Measurements from ENCODE around the gene PLA2G4E.

Gene PLA2G4E, protein sequence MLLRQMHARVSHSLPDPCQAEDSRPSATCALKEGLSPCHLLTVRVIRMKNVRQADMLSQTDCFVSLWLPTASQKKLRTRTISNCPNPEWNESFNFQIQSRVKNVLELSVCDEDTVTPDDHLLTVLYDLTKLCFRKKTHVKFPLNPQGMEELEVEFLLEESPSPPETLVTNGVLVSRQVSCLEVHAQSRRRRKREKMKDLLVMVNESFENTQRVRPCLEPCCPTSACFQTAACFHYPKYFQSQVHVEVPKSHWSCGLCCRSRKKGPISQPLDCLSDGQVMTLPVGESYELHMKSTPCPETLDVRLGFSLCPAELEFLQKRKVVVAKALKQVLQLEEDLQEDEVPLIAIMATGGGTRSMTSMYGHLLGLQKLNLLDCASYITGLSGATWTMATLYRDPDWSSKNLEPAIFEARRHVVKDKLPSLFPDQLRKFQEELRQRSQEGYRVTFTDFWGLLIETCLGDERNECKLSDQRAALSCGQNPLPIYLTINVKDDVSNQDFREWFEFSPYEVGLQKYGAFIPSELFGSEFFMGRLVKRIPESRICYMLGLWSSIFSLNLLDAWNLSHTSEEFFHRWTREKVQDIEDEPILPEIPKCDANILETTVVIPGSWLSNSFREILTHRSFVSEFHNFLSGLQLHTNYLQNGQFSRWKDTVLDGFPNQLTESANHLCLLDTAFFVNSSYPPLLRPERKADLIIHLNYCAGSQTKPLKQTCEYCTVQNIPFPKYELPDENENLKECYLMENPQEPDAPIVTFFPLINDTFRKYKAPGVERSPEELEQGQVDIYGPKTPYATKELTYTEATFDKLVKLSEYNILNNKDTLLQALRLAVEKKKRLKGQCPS

DNA sequence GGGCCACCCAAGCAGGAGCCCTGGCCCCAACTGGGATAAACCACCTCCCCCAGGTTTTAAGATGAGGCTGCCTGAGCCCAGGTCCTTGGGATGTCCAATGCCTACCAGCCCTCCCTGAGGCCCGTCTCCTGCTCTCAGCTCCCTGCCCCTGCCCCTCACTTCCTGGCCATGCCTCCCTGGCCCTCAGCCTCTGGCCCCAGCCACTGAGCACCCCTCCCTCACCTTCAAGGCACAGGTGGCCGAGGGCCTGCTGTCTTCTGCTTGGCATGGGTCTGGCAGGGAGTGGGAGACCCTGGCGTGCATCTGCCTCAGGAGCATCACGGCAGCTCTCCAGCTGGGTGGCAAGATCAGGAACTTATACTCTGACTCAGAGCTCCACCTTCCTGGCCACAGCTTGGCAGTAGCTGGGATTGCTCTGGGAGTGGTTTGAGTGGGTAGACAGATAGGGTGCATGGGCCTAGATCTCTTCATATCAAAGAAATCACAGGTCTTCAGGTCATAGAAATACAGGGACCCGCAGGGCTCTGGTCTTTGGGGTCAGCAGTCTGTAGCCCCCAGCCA, at the start of gene PLA2G4E:
PLA2G4E (minus strand) TSS at position 330 of the 561 bp plus-strand sequence; CDS start at position 318, 12 bp downstream.
- DNase-seq (ENCODE audit: low spot score): no peak

DNA sequence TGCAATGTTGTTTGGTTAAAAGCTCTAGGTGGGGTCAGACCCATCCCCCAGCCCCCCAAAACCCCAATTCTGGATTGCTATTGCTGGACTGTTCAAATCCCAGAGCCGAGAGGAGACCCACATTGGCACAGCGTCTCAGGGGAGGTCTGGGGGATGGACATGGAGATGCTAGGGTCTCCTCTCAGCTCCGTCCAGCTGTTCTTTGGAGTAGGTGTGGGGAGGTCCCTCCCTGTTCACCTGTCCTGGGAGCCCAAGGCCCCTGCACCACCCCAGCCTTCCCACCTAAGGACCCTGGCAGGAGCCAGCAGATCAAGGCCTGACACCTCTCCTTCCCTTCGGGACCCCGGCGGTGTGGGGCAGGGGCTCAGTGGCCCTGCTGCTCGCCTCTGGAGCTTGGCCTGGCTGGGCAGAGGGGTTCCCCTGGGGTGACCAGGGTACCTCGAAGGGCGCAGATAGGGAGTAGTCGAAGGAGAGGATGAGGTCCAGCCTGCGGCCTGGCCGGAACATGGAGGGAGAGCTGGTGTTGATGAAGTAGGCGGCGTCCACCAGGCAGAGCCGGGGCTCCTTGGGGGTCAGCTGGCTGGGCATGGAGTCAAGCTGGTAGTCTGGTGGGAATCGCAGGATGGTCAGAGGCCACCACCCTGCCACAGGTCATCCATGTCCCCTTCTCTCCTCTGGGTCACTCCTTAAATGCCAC, 49.6 kb upstream of the PLA2G4E start:
- no peak for DNase-seq (ENCODE audit: low spot score)

DNA sequence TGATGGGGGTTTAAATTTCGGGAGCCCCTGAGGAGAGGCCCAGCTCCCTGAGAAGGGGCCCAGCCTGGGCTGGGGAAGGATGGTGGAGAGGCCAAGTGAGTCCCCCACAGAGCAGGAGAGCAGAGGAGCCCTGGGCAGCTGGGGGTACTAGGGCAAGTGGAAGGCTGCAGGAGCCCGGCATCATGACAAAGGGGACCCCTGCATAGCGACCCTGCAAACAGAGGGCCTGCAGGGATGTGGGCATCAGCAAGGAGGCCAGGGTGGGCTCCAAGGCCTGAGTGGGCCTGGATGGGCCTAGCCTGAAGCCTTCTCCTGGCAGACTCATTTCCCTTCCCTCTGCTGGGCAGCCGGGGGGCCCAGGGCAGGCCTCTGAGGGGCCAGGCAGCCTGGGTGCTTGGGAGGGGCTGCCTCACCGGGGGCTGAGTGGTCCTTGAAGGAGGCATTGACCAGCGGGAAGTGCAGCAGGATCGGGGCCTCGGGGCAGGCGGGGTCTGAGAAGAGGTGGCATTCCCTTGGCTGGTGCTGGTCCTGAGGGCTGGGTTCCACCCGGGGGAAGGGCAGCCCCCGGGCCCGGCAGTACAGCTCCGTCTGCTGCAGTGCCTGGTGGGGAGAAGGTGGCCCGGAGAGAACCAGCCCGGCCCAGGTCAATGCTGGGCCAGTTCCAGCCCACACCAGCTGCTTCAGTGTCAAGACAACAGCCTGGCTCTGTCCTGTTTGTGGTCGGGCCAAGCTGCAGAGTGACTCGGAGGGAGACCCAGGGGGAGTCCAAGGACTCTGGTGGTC, 48.8 kb upstream of the PLA2G4E start:
- DNase-seq (ENCODE audit: low spot score): no peak

DNA sequence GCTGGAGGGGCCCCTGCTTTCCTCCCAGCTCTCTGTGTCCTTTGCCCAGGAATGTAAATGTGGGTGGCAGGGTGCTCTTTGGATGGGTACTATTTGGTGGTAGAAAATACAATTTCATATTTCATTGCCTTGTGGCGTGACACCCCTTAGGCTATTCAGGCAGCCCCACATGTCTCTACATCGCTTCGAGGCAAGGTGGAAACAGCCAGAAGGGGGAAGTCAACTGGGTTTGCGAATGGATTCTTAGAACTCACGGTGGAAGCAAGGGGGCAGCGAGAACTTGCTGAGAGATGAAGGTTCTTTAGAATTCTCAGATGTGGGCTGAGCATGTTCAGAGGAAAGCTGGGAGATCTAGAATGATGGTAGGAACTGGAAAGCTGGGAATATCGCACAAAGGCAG, 48.2 kb upstream of the PLA2G4E start:
- DNase-seq (ENCODE audit: low spot score): no peak

DNA sequence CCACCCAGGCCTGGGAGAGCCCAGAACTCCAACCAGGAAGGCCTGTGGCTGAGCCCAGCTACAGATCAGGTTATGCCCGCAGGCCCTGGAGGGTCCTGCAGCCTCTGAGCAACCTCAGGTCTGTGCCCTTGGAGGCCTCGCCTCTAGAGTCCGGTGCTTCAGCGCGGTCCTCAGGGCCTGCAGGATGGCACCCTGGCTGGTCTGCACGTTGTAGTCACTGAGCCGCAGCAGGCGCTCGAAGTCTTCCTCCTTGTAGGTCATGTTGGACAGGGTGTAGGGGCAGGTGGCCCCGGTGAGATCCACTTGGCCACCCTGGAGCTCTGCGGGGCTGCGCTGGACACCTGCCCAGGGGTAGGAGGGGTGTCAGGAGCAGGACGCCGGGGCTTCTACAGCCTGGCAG, 47.8 kb upstream of the PLA2G4E start:
- no peak for DNase-seq (ENCODE audit: low spot score)

DNA sequence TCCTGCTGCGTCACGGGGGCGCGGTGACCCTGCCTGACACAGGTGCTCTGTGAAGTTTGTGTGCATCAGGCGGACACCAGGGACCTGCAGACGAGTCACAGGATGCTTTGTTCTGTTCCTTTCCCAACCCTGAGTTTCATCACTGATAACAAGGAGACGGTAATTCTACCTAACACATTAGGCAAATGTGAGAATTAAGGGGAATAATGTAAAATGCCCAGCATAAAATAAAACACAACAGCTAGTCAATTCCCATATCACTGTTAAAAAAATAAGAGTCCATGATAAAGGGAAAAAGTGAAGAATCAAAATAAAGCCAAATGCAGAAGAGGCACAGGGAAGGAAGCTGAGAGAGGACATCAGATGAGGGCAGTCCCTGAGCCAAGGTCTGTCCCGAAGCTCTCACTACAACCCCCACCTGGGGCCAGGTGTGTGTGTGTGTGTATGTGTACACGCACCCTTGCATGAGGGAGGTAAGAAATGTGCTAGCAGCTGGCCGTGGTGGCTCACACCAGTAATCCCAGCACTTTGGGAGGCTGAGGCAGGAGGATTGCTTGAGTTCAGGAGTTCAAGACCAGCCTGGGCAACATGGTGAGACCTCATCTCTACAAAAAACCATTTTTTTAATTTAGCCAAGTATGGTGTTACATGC, 46.0 kb upstream of the PLA2G4E start:
- DNase-seq (ENCODE audit: low spot score): no peak

DNA sequence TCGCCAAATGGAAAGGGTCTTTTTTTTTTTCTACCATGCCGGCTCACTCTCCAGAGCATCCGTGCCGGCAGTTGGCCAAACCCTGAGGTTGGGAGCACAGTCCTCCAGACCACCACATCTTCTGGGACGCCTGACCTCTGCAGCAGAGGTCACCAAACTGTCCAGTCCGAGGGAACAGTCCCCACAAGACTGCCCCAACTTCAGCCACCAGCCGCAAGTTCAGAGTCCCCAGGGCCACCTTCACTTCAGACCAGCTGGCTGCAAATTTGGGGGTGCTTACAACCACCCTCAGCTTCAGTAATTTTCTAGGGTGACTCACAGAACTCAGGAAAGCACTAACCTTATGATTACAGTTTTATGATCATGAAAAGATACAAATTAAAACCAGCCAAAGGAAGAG, 44.6 kb upstream of the PLA2G4E start:
- no peak for DNase-seq (ENCODE audit: low spot score)

DNA sequence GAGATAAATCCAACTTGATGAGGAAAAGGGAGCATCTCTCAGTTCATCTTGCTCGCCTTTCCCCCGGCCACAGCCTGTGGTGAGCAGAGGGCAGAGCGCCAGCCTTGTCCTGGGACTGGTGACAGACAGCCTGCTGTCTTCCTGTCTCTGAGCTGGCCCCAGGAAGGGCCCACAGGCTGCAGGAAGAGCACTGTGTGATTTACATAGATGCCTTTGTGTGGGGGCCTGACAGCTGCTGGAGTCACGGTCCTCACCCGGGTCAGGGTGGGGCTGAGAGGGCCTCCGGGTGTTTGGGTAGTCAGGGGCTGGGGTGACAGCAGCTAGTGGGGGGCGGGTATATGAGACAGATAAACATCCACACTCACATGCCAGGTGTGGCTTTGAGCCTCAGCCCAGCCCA, 44.2 kb upstream of the PLA2G4E start:
- DNase-seq (ENCODE audit: low spot score): no peak

DNA sequence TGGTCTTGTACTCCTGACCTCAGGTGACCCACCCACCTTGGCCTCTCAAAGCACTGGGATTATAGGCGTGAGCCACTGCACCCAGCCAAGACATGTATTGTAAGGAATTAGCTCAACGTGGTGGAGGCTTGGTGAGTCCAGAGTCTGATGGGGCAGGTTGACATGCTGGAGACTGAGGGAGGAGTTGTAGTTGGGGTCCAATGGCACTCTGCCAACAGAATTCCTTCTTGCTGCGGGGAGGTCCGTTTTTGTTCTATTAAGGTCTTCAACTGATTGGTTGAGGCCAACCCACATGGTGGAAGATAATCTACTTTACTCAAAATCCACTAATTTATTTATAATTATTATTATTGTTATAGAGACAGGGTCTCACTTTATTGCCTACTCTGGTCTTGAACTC, 43.4 kb upstream of the PLA2G4E start:
- DNase-seq (ENCODE audit: low spot score): no peak

DNA sequence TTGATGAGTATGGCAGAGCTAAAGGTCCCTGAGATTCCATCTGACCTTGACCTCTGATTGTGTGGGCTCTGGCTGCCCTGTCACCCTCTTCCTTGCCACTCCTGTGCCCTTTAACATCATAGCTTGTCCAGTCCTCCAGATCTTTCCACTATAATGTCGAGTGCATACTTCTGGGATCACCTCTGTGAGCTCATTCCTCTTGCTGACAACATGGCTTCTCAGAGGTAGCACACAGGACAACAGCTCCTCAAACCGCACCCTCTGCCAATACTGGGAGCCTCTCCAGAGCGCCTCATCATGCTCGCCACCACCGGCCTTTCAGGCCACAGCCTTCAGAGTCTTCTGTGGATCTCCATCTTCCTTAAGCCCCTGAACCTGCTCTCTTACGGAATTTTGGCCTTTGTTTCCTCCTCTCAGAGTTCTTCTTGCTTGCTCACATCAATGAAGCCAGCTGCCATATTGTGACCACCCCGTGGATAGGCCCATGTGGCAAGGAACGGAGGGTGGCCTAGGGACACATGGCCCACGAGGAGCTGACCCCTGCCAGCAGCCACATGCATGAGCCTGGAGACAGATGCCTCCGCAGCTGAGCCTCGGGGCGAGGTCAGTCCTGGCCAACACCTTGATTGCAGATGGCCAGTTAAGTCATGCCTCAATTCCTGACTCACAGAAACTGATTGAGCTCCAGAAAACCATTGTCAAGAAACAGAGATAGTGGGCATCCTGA, 42.4 kb upstream of the PLA2G4E start:
- no peak for DNase-seq (ENCODE audit: low spot score)

DNA sequence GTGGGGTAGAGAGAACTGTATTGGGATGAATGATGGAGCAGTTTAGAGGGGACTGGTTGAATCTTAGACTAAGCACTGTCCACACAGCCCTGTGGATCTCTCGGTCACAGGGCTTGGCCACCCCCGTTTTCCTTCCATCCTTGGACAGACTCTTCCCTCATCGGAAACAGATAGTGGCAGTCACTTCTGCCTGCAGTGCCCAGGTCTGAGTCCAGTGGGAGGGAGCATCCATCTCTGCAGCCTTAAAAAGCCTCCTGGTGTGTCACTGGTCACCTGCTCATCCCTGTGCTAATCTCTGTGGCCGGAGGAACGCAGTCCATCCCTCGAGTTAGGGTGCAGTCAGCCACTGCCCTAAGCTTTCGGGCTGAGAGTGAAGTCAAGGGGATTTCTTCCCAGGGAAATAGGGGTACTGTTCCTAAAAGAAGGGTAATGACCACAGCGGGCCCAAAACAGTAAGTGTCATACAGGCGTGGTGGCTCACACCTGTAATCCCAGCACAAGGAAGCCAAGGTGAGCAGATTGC, 41.5 kb upstream of the PLA2G4E start:
- DNase-seq (ENCODE audit: low spot score): no peak

DNA sequence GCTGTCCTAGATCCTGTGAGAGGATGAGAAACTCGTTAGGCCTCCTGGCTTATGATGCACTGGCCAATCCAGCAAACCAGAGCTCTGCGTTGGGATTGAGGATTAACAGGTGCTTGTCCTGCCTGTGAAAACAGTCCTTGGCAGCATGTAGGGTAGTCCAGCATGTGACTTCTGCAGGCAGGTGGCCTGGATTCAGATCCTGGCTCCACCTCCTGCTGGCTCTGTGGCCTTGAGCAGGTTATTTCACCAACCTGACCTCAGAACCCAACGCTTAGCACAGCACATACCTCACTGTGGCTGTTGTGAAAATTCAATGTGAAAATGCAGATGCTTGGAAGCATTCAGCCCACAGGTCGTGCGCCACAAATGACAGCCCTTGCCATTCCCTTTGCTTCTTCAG, 40.0 kb upstream of the PLA2G4E start:
- no peak for DNase-seq (ENCODE audit: low spot score)

DNA sequence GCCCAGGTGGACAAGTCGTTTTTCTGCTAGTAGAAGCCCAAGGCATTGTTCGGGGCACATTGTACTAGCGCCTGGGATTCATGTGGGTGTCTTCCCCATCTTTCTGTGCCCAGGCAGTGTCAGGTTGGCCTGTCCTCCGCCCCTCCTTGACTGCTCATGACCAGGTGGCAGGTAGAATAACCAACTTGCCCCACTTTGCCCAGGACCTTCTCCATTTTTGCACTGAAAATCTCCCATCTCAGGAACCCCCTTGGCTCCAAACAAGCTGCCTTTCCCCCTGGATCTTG, 39.6 kb upstream of the PLA2G4E start:
- no peak for DNase-seq (ENCODE audit: low spot score)

DNA sequence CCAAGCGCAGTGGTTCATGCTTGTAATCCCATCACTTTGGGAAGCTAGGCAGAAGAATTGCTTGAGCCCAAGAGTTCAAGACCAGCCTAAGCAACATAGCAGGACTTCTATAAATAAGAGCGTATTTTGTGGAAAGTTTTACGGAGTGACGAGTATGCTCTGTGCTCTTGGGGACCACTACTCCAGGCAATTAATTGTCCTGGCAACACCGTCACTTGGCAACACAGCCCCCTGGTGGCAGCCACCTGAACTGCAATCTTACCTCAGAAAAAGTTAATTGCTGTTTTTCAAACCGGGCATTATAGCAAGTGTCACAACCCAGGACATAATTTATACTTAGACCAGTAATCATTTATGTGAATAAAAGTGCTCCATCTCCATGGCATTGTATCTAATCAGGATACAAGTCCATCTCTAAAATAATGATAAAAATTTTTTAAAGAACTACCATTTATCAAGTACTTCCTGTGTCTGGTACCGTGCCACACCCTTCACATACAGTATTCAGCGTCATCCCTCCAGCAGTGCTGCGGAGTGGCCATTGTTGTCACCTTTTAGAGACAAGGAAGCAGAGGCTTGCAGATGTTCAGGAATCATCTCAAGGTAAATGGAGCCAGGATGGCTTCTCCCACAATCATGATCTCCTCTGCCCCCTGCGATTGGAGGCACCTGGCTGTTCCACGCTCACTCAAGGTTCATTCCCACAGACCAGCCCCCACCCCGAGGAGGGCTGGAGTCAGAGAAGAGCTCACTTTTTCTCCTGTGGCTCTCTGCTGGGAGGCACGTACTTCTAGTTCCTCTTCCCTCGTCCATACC, 39.0 kb upstream of the PLA2G4E start:
- peak; percentile 76 for DNase-seq (ENCODE audit: low spot score)

DNA sequence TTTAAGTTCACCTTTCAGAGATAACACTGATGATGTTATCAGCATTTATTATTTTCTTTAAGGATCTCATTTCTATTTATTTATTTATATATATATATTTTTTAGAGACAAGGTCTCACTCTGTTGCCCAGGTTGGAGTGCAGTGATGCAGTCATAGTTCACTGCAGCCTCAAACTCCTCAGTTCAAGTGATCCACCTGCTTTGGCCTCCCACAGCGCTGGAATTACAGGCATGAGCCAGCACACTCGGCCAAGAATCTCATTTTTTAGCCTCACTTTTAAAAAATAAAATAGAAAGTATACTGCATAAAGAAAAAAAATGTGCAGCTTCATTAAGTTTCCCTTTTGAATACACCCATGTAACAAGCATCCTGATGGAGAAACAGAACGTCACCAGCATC, 37.9 kb upstream of the PLA2G4E start:
- no peak for DNase-seq (ENCODE audit: low spot score)

DNA sequence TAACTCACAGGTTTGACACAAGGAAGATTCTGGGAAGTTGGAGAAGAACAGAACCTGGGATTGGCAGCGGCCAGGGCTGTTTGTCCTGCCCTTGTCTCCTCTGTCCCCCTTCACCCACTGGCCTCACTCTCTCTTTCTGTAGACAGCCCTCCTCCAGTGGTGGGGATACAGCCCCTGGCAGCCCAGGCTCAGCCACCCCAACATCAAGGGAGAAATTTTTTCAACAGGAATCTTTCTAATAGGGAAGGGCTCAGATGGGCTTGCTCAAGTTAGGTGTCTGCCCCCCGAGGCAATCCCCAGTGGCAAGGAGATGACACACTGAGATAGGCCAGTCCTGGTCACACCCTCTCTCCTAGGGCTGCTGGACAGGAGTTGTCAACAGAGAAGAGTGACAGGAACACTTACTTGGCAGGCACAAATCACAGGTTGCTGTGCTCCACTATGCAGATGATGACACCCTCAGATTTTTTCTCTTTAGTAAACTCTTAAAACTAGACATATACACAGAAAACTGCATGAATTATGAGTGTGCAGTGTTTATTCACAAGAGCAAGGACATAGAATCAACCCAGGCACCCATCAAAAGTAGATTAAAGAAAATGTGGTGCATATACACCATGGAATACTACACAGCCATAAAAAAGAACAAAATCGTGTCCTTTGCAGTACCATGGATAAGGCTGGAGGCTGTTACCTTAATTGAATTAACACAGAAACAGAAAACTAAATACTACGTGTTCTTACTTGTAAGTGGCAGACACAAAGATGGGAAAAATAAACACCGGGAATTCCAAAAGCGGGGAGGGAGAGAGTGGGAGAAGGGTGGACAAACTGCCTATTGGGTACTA, 37.2 kb upstream of the PLA2G4E start:
- DNase-seq (ENCODE audit: low spot score): no peak

DNA sequence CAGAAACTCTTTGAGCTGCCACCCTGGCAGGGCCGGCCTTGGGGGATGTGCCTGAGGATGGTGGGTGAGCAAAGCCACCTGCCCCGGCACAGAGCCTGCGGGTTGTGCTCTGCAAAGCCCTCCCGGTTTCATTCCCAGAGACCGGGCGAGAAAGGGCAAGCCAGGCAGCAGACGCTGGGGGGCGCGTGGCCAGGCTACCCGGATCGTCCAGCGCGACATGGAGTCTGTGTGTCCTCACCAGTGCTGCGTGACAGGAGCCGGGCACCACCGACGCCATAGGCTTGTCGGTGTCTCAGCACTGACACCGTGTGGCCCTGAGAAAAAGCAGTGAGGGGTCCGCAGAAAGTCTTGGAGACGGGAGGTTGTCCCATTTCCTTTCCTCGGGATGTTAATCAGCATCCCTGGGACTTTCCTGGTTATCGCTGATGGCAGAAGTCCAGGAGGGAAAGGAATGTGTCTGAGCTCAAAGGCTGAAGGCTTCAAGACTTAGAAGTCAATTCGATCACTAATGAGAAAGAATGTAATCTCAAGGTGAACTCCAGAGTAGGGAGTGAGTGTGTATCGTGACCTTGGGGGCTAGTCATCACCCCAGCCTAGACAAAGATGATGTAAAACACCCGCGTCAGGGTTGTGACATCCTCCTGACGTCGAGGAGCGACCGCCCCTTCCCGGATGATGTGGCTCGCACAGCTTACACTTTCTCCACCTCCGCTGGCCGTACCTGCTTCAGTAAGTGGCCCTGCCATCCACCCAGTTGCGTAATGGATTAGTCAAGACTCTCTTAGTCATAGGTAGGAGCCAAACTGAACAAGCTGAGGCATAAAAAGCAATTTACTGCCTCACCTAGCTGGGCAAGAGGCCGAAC, 36.3 kb upstream of the PLA2G4E start:
- DNase-seq (ENCODE audit: low spot score): peak; percentile 53

DNA sequence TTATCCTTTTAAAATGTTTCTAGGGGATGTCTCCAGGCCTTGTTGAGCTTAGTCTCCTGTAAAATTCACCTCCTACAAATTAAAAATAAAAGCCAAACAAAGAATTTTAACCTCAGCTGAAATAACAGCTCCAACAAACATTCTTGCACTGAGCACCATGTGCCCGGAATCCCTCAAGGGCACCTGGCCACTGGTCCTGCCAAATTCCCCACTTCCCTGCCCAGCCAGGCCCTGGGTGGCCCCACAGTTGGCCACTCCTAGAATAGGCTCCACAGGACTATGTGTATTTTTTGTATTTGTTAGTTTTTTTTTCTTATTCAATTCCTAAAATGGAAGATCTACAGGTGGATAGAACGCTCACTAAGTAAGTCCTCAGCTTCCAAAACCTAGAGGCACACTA, 33.1 kb upstream of the PLA2G4E start:
- DNase-seq (ENCODE audit: low spot score): no peak
